OCI-LY1 (cell line): ENCODE results near the gene IFT57.

ENCODE experiments used
- H2AFZ ChIP-seq: fragments of 200-600 bp; sonication (generic), shearing (Covaris generic); 2 replicates; pipeline ENCODE4 v1.6.0; 2014; ENCODE audit warnings: antibody characterized with exemption, mild to moderate bottlenecking, low read length
- H3F3A ChIP-seq: fragments of 200-600 bp; sonication (generic), shearing (Covaris generic); 2 replicates; pipeline ENCODE4 v1.6.0; 2014; ENCODE audit warnings: mild to moderate bottlenecking, antibody characterized with exemption, low read length, moderate library complexity; ENCODE audit not compliant: insufficient read depth
- H3K27ac ChIP-seq: fragments of 200-600 bp; sonication (generic); 2 replicates; pipeline ENCODE4 v1.5.1; 2014; ENCODE audit warnings: low read length, mixed run types, mild to moderate bottlenecking, low read depth; ENCODE audit not compliant: poor library complexity, severe bottlenecking
- H3K27me3 ChIP-seq: fragments of 200-600 bp; sonication (generic); 2 replicates; pipeline ENCODE4 v1.6.0; 2014; ENCODE audit warnings: antibody characterized with exemption, mild to moderate bottlenecking, low read length, moderate library complexity; ENCODE audit not compliant: insufficient read depth
- H3K36me3 ChIP-seq: fragments of 200-600 bp; sonication (generic); 2 replicates; pipeline ENCODE4 v1.6.1; 2014; ENCODE audit warnings: mild to moderate bottlenecking, antibody characterized with exemption, low read length, moderate library complexity, mixed read lengths; ENCODE audit not compliant: insufficient read depth
- H3K4me1 ChIP-seq: fragments of 200-600 bp; sonication (generic); 2 replicates; pipeline ENCODE4 v1.5.1; 2014; ENCODE audit warnings: mild to moderate bottlenecking, low read length, moderate library complexity; ENCODE audit not compliant: insufficient read depth, severe bottlenecking
- H3K4me2 ChIP-seq: fragments of 200-600 bp; sonication (generic), shearing (Covaris generic); 2 replicates; pipeline ENCODE4 v1.6.1; 2014; ENCODE audit warnings: low read length
- H3K4me3 ChIP-seq: fragments of 200-600 bp; sonication (generic); 2 replicates; pipeline ENCODE4 v1.5.1; 2014; ENCODE audit warnings: low read length, low read depth, mild to moderate bottlenecking, mixed read lengths; ENCODE audit not compliant: poor library complexity, severe bottlenecking
- H3K79me2 ChIP-seq: fragments of 200-600 bp; shearing (Covaris generic); 2 replicates; pipeline ENCODE4 v1.6.1; 2016; ENCODE audit warnings: mixed run types, low read length, mixed read lengths; ENCODE audit not compliant: insufficient read depth
- H3K9ac ChIP-seq: fragments of 200-600 bp; sonication (generic), shearing (Covaris generic); 2 replicates; pipeline ENCODE4 v1.6.1; 2014; ENCODE audit warnings: mild to moderate bottlenecking, low read length, mixed read lengths
- H3K9me2 ChIP-seq: fragments of 200-600 bp; sonication (generic), shearing (Covaris generic); 2 replicates; pipeline ENCODE4 v1.6.1; 2014; ENCODE audit warnings: low read depth, mild to moderate bottlenecking, low read length, mixed read lengths
- H3K9me3 ChIP-seq: fragments of 200-600 bp; shearing (Covaris generic); 2 replicates; pipeline ENCODE4 v1.6.1; 2014; ENCODE audit warnings: low read length, mixed read lengths
- H4K20me1 ChIP-seq: fragments of 200-600 bp; sonication (generic), shearing (Covaris generic); 2 replicates; pipeline ENCODE4 v1.6.0; 2016; ENCODE audit warnings: mild to moderate bottlenecking, low read length; ENCODE audit not compliant: insufficient read depth
- CTCF ChIP-seq: fragments of 200-600 bp; sonication (generic), shearing (Covaris generic); IDR thresholded peaks from 2 replicates; pipeline ENCODE4 v1.5.1; 2017; ENCODE audit warnings: mild to moderate bottlenecking, antibody characterized with exemption, low read length, moderate library complexity, mixed read lengths
- EZH2 ChIP-seq: fragments of 200-600 bp; sonication (generic), shearing (Covaris generic); IDR thresholded peaks from 2 replicates; pipeline ENCODE4 v1.8.0; 2017; ENCODE audit warnings: borderline replicate concordance, mixed run types, mild to moderate bottlenecking, antibody characterized with exemption, low read length, moderate library complexity, mixed read lengths

Gene IFT57

DNA sequence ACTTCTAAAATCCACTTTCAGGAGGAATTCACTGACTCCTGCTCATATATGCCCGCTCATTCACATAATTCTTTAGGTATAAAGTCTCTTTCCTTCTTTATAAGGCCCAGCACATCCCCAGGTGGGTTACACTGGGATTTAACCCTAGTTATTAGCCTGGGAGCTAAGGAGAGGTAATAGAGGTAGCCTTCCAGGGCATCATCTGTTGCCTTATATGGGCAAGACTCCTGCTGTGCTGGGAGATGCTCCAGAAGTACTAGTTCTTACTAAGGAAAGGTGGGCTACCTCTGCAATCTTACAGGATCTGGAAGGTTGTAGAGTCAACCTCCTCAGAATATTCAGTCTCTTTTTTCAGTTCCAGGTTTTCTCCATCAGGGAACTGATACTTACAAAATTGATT, 13.1 kb upstream of the IFT57 start:
- H3K27ac ChIP-seq: no peak overlapping the region
- H2AFZ ChIP-seq: no peak overlapping the region
- no peak overlapping the region for H3K9ac ChIP-seq
- no peaks in the 10 kb centered on the region for H3K9me2 ChIP-seq
- no peaks in the 10 kb centered on the region for H3F3A ChIP-seq
- TF ChIP-seq EZH2 (no peak), CTCF (no peak)
- H3K4me1 ChIP-seq: no peaks in the 10 kb centered on the region
- H3K36me3 ChIP-seq: no peaks in the 10 kb centered on the region
- H3K4me3 ChIP-seq: no peak overlapping the region
- H3K79me2 ChIP-seq: no peaks in the 10 kb centered on the region
- H3K27me3 ChIP-seq: no peaks in the 10 kb centered on the region
- no peaks in the 10 kb centered on the region for H4K20me1 ChIP-seq
- H3K9me3 ChIP-seq: no peaks in the 10 kb centered on the region
- no peak overlapping the region for H3K4me2 ChIP-seq

DNA sequence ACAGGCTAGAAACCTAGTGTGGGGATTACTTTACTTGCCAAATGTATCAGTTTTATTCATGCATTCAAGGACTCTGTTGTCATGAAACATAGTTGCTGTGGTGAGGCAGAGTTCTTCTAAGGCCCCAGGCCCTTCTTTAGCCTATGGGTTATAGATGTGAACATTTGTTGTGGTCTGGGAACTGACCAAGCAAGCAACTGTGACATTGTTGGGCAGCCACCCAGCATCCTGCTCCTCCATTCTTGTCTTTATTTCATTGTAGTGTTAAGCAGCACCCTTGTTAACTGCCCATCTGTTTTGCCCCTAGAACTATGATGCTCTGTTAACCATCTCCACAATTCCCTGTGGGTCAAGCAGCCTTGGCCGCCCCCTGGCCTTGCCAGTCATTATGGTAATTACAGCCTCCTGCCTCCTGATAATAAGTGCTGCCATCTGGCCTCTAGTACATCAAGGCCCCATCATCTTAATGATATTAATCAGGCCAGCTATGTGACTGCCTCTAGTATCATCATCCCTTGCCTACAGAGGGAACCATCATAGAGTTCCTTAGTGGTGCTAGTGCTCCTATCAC, 12.2 kb upstream of the IFT57 start:
- no peak overlapping the region for H3K4me3 ChIP-seq
- no peaks in the 10 kb centered on the region for H3K27me3 ChIP-seq
- H3K79me2 ChIP-seq: no peaks in the 10 kb centered on the region
- TF ChIP-seq CTCF (no peak), EZH2 (no peak)
- no peaks in the 10 kb centered on the region for H3K36me3 ChIP-seq
- no peak overlapping the region for H2AFZ ChIP-seq
- H3K27ac ChIP-seq: no peak overlapping the region
- no peaks in the 10 kb centered on the region for H3K9me2 ChIP-seq
- no peaks in the 10 kb centered on the region for H3F3A ChIP-seq
- H3K4me2 ChIP-seq: no peak overlapping the region
- no peaks in the 10 kb centered on the region for H4K20me1 ChIP-seq
- no peaks in the 10 kb centered on the region for H3K4me1 ChIP-seq
- H3K9me3 ChIP-seq: no peaks in the 10 kb centered on the region
- no peak overlapping the region for H3K9ac ChIP-seq

DNA sequence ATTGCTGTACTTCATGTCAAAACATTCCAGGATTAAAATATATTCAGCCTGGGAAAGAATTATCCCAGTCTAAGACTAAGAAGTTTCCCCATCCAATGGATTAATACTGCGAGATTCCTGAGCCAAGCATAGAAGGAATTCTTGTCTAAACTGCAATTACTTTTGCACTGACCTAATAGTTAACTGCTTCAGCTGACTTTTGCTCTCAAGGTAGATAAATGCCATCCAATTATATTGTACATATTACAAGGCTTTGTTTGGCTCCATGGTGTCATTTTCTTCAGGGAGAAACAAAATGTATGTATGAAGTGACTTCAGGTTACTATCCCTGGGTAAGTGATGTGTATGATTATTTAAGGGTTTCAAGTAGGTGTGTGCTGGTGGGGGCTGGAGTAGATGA, 6.1 kb upstream of the IFT57 start:
- no peak overlapping the region for H2AFZ ChIP-seq
- H3K9me3 ChIP-seq: no peaks in the 10 kb centered on the region
- no peak overlapping the region for H3K4me3 ChIP-seq
- no peaks in the 10 kb centered on the region for H3K36me3 ChIP-seq
- H3K4me2 ChIP-seq: no peak overlapping the region
- TF ChIP-seq EZH2 (no peak), CTCF (no peak)
- H3K27me3 ChIP-seq: no peaks in the 10 kb centered on the region
- no peak overlapping the region for H3K9ac ChIP-seq
- no peaks in the 10 kb centered on the region for H4K20me1 ChIP-seq
- H3K4me1 ChIP-seq: peaks cover 15% of the 10 kb centered on the region
- no peaks in the 10 kb centered on the region for H3K79me2 ChIP-seq
- no peak overlapping the region for H3K27ac ChIP-seq
- no peaks in the 10 kb centered on the region for H3K9me2 ChIP-seq
- no peaks in the 10 kb centered on the region for H3F3A ChIP-seq
